Fibroblast of lung (primary cell): ENCODE measurements around the gene FAM234B. TPM values are rescaled to one million over a fixed set of nuclear protein-coding genes. Genes with fewer than 3 reads are reported as not detected.
"Not testable (repeated sequence)": the region's sequence is repeated elsewhere in the genome, so short reads cannot be mapped to it uniquely, and the experiment has no call there.

Experiments used
- DNase-seq, 2 donors: peaks; one replicate each; pipeline versions ENCODE4 v3.0.0 to v3.0.0-alpha.2; 2010; ENCODE audit warnings: low read depth in 2 of 2
- H2AFZ ChIP-seq: 2 replicates; pipeline ENCODE4 v1.5.1; 2012; ENCODE audit warnings: low read length, control low read depth, inconsistent platforms
- H3K27ac ChIP-seq: 2 replicates; pipeline ENCODE4 v1.5.1; 2011; ENCODE audit warnings: low read length, control low read depth; ENCODE audit not compliant: insufficient read depth
- H3K27me3 ChIP-seq: 2 replicates; pipeline ENCODE4 v1.5.1; 2011; ENCODE audit warnings: mild to moderate bottlenecking, low read length; ENCODE audit not compliant: control insufficient read depth, insufficient read depth
- H3K36me3 ChIP-seq: 2 replicates; pipeline ENCODE4 v1.5.1; 2011; ENCODE audit warnings: low read length; ENCODE audit not compliant: control insufficient read depth, insufficient read depth
- H3K4me1 ChIP-seq: 2 replicates; pipeline ENCODE4 v1.5.1; 2011; ENCODE audit warnings: low read length; ENCODE audit not compliant: control insufficient read depth, insufficient read depth; ENCODE audit errors: extremely low read depth
- H3K4me2 ChIP-seq: 2 replicates; pipeline ENCODE4 v1.5.1; 2011; ENCODE audit warnings: low read length, control low read depth; ENCODE audit not compliant: insufficient read depth; ENCODE audit errors: extremely low read depth
- H3K4me3 ChIP-seq, 4 experiments: fragments of 200-600 bp in 1 of 4; sonication (generic) in 1 of 4; replicated peaks in 1 of 4; 2 replicates each; pipeline ENCODE4 v1.5.1; 2011 to 2016; ENCODE audit warnings: low read length in 4 of 4, low read depth in 3 of 4, mild to moderate bottlenecking in 3 of 4, control low read depth in 2 of 4, inconsistent platforms in 1 of 4, mixed read lengths in 1 of 4; ENCODE audit not compliant: insufficient read depth in 1 of 4; ENCODE audit errors: control extremely low read depth in 1 of 4
- H3K79me2 ChIP-seq: 2 replicates; pipeline ENCODE4 v1.5.1; 2012; ENCODE audit warnings: mild to moderate bottlenecking, low read length, inconsistent platforms; ENCODE audit not compliant: control insufficient read depth, insufficient read depth
- H3K9ac ChIP-seq: 2 replicates; pipeline ENCODE4 v1.5.1; 2011; ENCODE audit warnings: mild to moderate bottlenecking, low read length, control low read depth; ENCODE audit not compliant: insufficient read depth
- H3K9me3 ChIP-seq: 2 replicates; pipeline ENCODE4 v1.5.1; 2012; ENCODE audit warnings: low read depth, low read length; ENCODE audit not compliant: control insufficient read depth, insufficient read depth
- H4K20me1 ChIP-seq: 2 replicates; pipeline ENCODE4 v1.5.1; 2011; ENCODE audit warnings: low read length; ENCODE audit not compliant: control insufficient read depth, insufficient read depth; ENCODE audit errors: extremely low read depth
- CTCF ChIP-seq, 2 donors: IDR thresholded peaks in 1 of 2; conservative IDR thresholded peaks in 1 of 2; 1 replicate in 1 of 2; 2 replicates in 1 of 2; pipeline ENCODE4 v1.5.1; 2011 to 2012; ENCODE audit warnings: low read length in 2 of 2, control low read depth in 1 of 2, inconsistent platforms in 1 of 2, low read depth in 1 of 2, mild to moderate bottlenecking in 1 of 2
- EZH2 ChIP-seq: IDR thresholded peaks from 2 replicates; pipeline ENCODE4 v1.5.1; 2012; ENCODE audit warnings: low read length, control low read depth, mild to moderate bottlenecking; ENCODE audit errors: missing control alignments
- polyA plus RNA-seq, 2 donors: library from polyadenylated mRNA; depleted of rRNA in 1 of 2; stranded (reverse) in 1 of 2; unstranded in 1 of 2; fragments of >200 nt; gene quantifications; 2 replicates each; pipeline ENCODE4 v1.2.1, GENCODE V29; 2011 to 2012; ENCODE audit warnings: missing spikeins in 1 of 2
- total RNA-seq: library from RNA; depleted of rRNA; stranded (reverse); fragments of >200 nt; gene quantifications from 2 replicates; pipeline ENCODE4 v1.2.1, GENCODE V29; 2014

The FAM234B gene
- total and polyA plus RNA-seq, 2 donors (not counting 1 experiment from before 2014, with no cell fraction given): 7.3 to 10.4 TPM

GRCh38 chr12:13079440-13079906 lies 35.3 kb downstream of the FAM234B start:
- H3K27ac ChIP-seq: no peak overlapping the region
- H2AFZ ChIP-seq: no peak overlapping the region
- no peak overlapping the region for H3K9ac ChIP-seq
- no peaks in the 10 kb centered on the region for H3K36me3 ChIP-seq
- DNase-seq: no peak
- H3K4me3 ChIP-seq: no peak overlapping the region
- H4K20me1 ChIP-seq: no peaks in the 10 kb centered on the region
- H3K4me2 ChIP-seq: no peak overlapping the region
- no peaks in the 10 kb centered on the region for H3K9me3 ChIP-seq
- H3K79me2 ChIP-seq: no peaks in the 10 kb centered on the region
- H3K4me1 ChIP-seq: peaks cover 2% of the 10 kb centered on the region
- no peak for TF ChIP-seq EZH2
- peak in 1 of 2 donors; percentile 6 for TF ChIP-seq CTCF (conservative IDR thresholded peaks at IDR 0.05 in 1 of 2, IDR thresholded peaks at IDR 0.05 in 1 of 2; ENCODE audit: low read depth in 1 of 2, low read length in 2 of 2)
- H3K27me3 ChIP-seq: no peaks in the 10 kb centered on the region

DNA sequence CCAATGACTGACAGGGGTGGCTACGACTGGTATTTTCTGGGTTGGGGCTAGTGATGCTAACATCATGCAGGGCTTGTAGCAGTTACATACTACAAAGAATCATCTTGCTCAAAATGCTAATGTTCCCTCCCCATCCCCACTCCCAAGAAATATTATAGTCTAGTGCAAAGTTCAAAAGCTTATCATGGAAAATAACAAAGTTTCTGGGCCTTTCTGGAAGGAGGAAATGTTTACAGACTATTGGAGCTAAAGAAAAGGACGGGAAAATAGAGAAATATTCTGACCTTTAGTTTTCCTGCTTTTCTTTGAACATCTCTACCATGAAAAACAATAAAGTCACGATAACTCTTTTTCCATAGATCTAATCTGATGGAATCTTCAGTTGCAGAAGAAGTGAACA lies 36.1 kb downstream of the FAM234B start:
- H3K4me1 ChIP-seq: no peaks in the 10 kb centered on the region
- no peak overlapping the region for H3K4me3 ChIP-seq
- H3K79me2 ChIP-seq: no peaks in the 10 kb centered on the region
- no peak for DNase-seq
- H3K9ac ChIP-seq: no peak overlapping the region
- no peak overlapping the region for H3K27ac ChIP-seq
- TF ChIP-seq CTCF (conservative IDR thresholded peaks at IDR 0.05 in 1 of 2, IDR thresholded peaks at IDR 0.05 in 1 of 2; ENCODE audit: low read depth in 1 of 2, low read length in 2 of 2) (no peak), EZH2 (no peak)
- H2AFZ ChIP-seq: no peak overlapping the region
- H3K36me3 ChIP-seq: no peaks in the 10 kb centered on the region
- no peak overlapping the region for H3K4me2 ChIP-seq
- H3K9me3 ChIP-seq: no peaks in the 10 kb centered on the region
- H3K27me3 ChIP-seq: no peaks in the 10 kb centered on the region
- H4K20me1 ChIP-seq: no peaks in the 10 kb centered on the region

- no peak for TF ChIP-seq CTCF (conservative IDR thresholded peaks at IDR 0.05 in 1 of 2, IDR thresholded peaks at IDR 0.05 in 1 of 2; ENCODE audit: low read depth in 1 of 2, low read length in 2 of 2)
- no peak for TF ChIP-seq EZH2
- Histone ChIP-seq H3K27me3 (no peaks in the 10 kb centered on the region), H3K36me3 (no peaks in the 10 kb centered on the region), H3K9me3 (no peaks in the 10 kb centered on the region), H3K4me2 (no peak overlapping the region), H3K4me1 (no peaks in the 10 kb centered on the region), H3K9ac (no peak overlapping the region), H2AFZ (no peak overlapping the region), H3K27ac (no peak overlapping the region), H3K4me3 (no peak overlapping the region), H3K79me2 (no peaks in the 10 kb centered on the region), H4K20me1 (no peaks in the 10 kb centered on the region)
- DNase-seq: no peak
Observed at GRCh38 chr12:13082861-13083260, 38.7 kb downstream of the FAM234B start.

GRCh38 chr12:13083638-13084037 lies 39.5 kb downstream of the FAM234B start:
- H3K27ac ChIP-seq, H3K27me3 ChIP-seq, H4K20me1 ChIP-seq, H3K4me3 ChIP-seq, H3K4me2 ChIP-seq, H3K9me3 ChIP-seq, H3K9ac ChIP-seq, DNase-seq, H3K79me2 ChIP-seq, H3K4me1 ChIP-seq, H3K36me3 ChIP-seq, H2AFZ ChIP-seq: not testable (repeated sequence)
